KOPT-K1 (cell line): ENCODE results near the gene DNAJC19.

Experiments
- H3K27ac ChIP-seq: fragments of 200-600 bp; sonication (generic); 2 replicates; pipeline ENCODE4 v1.5.1; 2016; ENCODE audit warnings: antibody characterized with exemption, mild to moderate bottlenecking, low read depth, low read length; ENCODE audit not compliant: poor library complexity, severe bottlenecking
- H3K36me3 ChIP-seq: fragments of 200-600 bp; sonication (generic); 2 replicates; pipeline ENCODE4 v1.5.1; 2017; ENCODE audit warnings: antibody characterized with exemption, mild to moderate bottlenecking, low read length, moderate library complexity; ENCODE audit not compliant: insufficient read depth
- H3K9me3 ChIP-seq: fragments of 200-600 bp; sonication (generic); 2 replicates; pipeline ENCODE4 v1.5.1; 2017; ENCODE audit warnings: antibody characterized with exemption, low read length, mild to moderate bottlenecking; ENCODE audit not compliant: insufficient read depth, poor library complexity, severe bottlenecking

The DNAJC19 gene

DNA sequence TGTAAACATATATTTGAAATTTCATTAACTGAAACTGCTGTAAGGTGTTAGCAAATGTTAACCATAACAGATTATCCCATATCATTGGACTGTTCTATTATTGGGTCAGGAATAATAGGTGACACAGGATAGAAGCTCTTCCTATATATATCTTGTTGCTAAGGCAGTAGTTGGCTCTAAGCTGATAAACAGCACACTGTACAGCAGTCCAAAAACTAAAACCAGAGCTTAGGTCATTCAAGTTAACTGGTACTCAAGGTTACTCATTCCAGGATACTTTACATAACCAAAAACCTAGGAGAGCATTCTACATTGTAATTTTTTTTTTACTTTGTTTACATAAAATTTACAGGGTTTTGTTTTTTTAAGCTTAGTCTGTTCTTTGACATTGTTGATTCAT, 8.9 kb downstream of the DNAJC19 start:
- H3K9me3 ChIP-seq: no peaks in the 10 kb centered on the region
- no peak overlapping the region for H3K27ac ChIP-seq
- H3K36me3 ChIP-seq: peaks cover 95% of the 10 kb centered on the region

DNA sequence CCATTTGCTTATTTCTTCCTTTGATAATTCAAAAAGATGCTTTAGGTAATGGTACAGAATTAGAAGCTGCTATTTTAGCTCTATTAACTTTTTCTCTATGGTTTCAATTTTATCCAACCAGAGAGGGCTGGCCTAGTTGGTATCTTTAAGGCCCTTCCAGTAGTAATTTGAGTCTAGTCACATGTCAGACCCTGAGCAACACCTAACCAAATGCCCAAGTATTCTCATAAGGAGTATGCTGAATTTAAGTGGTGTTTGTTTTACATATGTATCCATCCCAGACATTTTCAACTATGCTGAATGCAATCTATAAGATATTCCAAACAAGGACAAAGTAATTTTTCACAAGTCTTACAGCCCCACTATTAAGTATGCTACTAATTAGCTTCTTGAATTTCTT, 9.6 kb downstream of the DNAJC19 start:
- H3K9me3 ChIP-seq: no peaks in the 10 kb centered on the region
- H3K36me3 ChIP-seq: peaks cover 95% of the 10 kb centered on the region
- H3K27ac ChIP-seq: no peak overlapping the region

DNA sequence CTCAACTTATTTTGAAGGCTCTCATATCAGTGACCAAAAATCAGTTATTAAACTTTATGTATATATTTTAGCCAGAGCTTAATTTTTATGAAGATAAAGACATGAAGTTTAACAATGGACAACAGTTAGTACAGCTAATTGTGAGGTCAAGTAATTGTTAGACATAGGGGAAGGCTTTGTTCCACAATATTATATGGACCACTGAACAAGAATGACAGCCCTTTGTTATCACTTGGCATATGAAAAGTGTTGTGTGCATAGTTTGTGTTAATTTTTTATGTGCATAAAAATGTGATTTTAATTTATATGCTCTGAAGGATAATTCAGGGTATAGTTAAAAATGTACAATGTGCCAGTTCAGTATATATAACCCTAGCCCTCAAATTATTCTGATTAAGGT, 12.0 kb downstream of the DNAJC19 start:
- Histone ChIP-seq H3K9me3 (no peaks in the 10 kb centered on the region), H3K36me3 (peaks cover 99% of the 10 kb centered on the region), H3K27ac (no peak overlapping the region)

GRCh38 chr3:180974286-180974685, 15.2 kb downstream of the DNAJC19 start:
- H3K36me3 ChIP-seq: peaks cover 100% of the 10 kb centered on the region

GRCh38 chr3:180973543-180973942, 16.0 kb downstream of the DNAJC19 start:
- Histone ChIP-seq H3K27ac (no peak overlapping the region), H3K36me3 (peaks cover 100% of the 10 kb centered on the region), H3K9me3 (no peaks in the 10 kb centered on the region)

More at GRCh38 chr3:180974286-180974685, 15.2 kb downstream of the DNAJC19 start:
- H3K9me3 ChIP-seq: no peaks in the 10 kb centered on the region
- no peak overlapping the region for H3K27ac ChIP-seq

DNA sequence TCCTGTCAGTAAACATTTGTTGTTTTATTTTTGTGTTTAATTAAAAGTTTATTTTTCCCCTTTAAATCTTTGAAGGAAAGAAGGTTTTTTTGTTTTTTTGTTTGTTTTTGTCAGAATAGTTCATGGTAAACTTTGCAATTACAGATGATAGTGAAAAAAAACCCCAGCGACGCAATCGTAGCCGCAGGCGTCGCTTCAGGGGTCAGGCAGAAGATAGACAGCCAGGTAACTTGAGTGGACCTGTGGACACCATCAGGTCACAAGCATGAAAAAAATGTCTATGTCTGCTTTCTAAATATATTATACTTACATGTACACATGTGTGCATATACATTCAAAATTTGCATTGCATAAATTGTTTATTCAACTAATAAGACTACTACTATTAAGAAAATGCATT, 18.6 kb downstream of the DNAJC19 start:
- Histone ChIP-seq H3K9me3 (no peaks in the 10 kb centered on the region), H3K36me3 (peaks cover 100% of the 10 kb centered on the region), H3K27ac (no peak overlapping the region)

- peaks cover 100% of the 10 kb centered on the region for H3K36me3 ChIP-seq
- no peak overlapping the region for H3K27ac ChIP-seq
- H3K9me3 ChIP-seq: no peaks in the 10 kb centered on the region
Measured at GRCh38 chr3:180962530-180962929, 27.0 kb downstream of the DNAJC19 start.

GRCh38 chr3:180961552-180961951, 28.0 kb downstream of the DNAJC19 start:
- Histone ChIP-seq H3K27ac (no peak overlapping the region), H3K9me3 (no peaks in the 10 kb centered on the region), H3K36me3 (peaks cover 100% of the 10 kb centered on the region)

- H3K36me3 ChIP-seq: peaks cover 100% of the 10 kb centered on the region
- no peaks in the 10 kb centered on the region for H3K9me3 ChIP-seq
- H3K27ac ChIP-seq: no peak overlapping the region
Measured at GRCh38 chr3:180961087-180961486, 28.4 kb downstream of the DNAJC19 start.

GRCh38 chr3:180959691-180960090, 29.8 kb downstream of the DNAJC19 start:
- Histone ChIP-seq H3K27ac (no peak overlapping the region), H3K36me3 (peaks cover 99% of the 10 kb centered on the region), H3K9me3 (no peaks in the 10 kb centered on the region)

- Histone ChIP-seq H3K9me3 (no peaks in the 10 kb centered on the region), H3K36me3 (peaks cover 97% of the 10 kb centered on the region), H3K27ac (no peak overlapping the region)
Measured at GRCh38 chr3:180947761-180948390, 41.7 kb downstream of the DNAJC19 start.

DNA sequence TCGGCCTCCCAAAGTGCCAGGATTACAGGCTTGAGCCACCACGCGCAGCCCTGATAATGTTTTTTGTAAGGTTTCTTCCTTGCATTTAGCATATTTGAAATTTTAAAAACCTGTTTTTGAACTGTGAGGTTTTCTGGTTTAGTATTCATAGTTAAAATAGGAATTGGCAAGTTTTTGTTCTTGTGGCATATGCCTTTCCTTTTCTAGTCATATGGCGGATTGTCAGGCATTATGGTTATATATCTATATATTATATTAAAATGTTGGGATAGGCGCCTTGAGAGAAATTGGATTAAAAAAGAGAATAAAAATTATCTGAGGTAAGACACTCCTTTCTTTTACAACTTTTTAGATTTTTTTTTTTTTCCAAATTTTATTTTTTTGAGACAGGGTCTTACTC, 48.7 kb downstream of the DNAJC19 start:
- Histone ChIP-seq H3K27ac (no peak overlapping the region), H3K9me3 (no peaks in the 10 kb centered on the region), H3K36me3 (peaks cover 94% of the 10 kb centered on the region)

GRCh38 chr3:180934638-180935037, 54.9 kb downstream of the DNAJC19 start:
- no peak overlapping the region for H3K27ac ChIP-seq
- no peaks in the 10 kb centered on the region for H3K9me3 ChIP-seq
- peaks cover 71% of the 10 kb centered on the region for H3K36me3 ChIP-seq
